Measurements from ENCODE around the gene MTUS2.

Gene MTUS2

DNA sequence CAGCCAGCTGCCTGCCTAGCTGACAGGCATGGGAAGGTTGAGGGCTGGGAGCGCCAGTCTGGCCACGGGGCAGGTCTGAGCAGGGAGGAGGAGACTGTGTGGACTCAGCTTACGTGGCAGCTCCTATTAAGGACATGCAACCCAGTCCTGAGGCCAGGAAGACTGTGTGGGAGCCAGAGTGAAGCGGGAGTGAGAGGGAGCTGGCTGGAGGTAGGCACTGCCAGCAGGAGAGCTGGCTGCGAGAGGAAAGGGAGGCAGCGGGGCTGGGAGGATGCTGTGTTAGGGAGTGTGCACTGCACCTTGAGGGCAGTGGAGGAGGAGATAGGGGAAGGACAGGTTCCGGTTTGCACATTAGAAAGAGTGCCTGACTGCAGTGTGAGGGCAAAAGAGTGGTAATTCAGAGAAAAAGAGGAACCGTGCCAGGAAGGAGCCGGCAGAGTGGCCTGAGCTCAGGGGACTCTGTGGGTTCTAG lies 676.1 kb downstream of the MTUS2 start:
- TF ChIP-seq POLR2A (IDR thresholded peaks at IDR 0.05; ENCODE audit: low read depth, low read length), result no peak
- no peak for FAIRE-seq

GRCh38 chr13:29497137-29497654 lies 677.1 kb downstream of the MTUS2 start:
- FAIRE-seq (no peak), DNase-seq (ENCODE audit: insufficient read length, low spot score) (no peak)
- TF ChIP-seq POLR2A (IDR thresholded peaks at IDR 0.05; ENCODE audit: low read depth, low read length), result no peak

More for the DNA sequence above, 676.1 kb downstream of the MTUS2 start:
- DNase-seq (ENCODE audit: insufficient read length, low spot score), result no peak

DNA sequence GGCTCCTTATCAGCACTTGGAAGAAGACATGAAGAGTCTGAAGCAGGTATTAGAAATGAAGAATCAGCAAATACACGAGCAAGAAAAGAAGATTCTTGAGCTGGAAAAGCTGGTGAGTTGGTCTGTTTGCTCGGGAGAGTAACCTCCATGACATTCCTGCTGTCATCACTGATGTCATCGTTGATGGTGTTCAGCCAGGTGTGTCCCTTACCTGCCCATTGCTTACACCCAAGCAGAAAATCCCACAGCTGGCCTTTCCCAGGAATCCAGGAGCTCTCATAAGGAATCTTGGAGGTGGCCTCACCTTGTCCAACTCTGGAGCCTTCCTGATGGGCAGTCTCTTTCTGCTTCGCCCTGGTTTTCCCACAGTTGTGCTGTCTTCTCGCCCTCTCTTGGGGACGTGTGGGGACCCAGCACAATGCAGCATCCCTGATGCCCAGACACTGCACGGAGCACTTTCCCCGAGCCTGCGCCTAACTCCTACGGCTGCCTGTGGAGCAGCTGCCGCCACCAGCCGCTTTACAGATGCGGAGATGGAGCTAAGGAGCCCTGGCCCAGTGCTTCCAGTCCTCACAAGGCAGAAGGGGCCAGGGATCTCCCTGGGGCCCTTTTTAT lies 678.4 kb downstream of the MTUS2 start:
- FAIRE-seq (no peak), DNase-seq (ENCODE audit: insufficient read length, low spot score) (no peak)
- TF ChIP-seq POLR2A (IDR thresholded peaks at IDR 0.05; ENCODE audit: low read depth, low read length), result no peak

GRCh38 chr13:29499506-29500165 lies 679.5 kb downstream of the MTUS2 start:
- FAIRE-seq (no peak), DNase-seq (ENCODE audit: insufficient read length, low spot score) (no peak)
- no peak for TF ChIP-seq POLR2A (IDR thresholded peaks at IDR 0.05; ENCODE audit: low read depth, low read length)

DNA sequence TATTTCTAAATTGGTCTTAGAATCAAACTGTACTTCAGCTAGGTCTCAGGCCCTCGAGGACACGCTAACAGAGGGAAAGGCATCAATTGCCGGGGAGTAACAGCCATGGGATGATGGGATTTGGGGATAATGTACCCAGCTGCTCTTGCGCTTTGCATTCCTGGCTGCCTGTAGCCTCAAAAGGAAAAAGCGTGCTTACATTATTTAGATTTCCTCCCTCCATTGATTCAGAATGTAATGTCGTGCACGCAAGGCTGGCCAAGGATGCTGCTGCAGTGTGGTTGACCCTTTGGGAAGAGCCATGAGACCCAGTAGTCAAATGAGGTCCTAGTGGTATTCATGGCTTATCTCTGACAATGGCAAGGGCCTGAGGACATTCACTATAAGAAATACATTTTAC lies 680.2 kb downstream of the MTUS2 start:
- no peak for TF ChIP-seq POLR2A (IDR thresholded peaks at IDR 0.05; ENCODE audit: low read depth, low read length)
- DNase-seq (ENCODE audit: insufficient read length, low spot score) (no peak), FAIRE-seq (no peak)

- TF ChIP-seq POLR2A (IDR thresholded peaks at IDR 0.05; ENCODE audit: low read depth, low read length), result no peak
- DNase-seq (ENCODE audit: insufficient read length, low spot score), result no peak
- FAIRE-seq, result no peak
Measured at GRCh38 chr13:29501674-29502073, 681.5 kb downstream of the MTUS2 start.

GRCh38 chr13:29502391-29503008 lies 682.4 kb downstream of the MTUS2 start:
- DNase-seq (ENCODE audit: insufficient read length, low spot score) (no peak), FAIRE-seq (no peak)
- no peak for TF ChIP-seq POLR2A (IDR thresholded peaks at IDR 0.05; ENCODE audit: low read depth, low read length)

DNA sequence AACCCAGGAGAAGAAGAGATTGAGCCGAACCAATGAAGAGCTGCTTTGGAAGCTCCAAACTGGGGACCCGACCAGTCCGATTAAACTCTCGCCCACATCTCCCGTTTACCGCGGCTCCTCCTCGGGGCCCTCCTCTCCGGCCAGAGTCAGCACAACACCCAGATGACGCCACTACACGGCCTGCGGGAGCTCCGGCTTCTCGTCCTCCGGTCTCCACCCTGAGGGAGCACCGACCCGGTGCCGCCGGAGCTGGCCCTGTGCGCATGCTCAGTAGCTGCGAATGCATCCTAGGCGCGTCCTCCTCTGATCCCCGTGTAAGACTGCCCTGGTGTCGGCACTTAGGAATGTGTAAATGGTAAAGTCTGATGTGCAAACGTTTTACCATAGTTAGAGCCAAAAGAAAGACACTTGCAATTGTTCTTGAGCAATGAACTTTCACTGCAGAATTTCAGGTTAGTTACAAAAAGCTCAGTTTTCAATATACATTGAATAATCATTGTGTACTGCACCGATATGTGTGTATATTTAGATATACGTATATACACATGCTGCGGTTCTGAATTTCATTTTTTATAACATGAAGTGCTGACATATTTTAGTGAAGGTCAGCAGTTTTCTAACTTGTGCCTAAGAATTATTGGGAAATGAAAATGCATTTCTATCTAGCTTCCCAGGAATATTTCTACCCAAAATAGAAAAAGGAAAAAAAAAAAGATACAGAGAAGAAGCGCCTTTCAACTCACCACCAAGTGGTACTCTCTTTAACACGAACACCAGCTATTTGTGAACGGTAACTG lies 683.1 kb downstream of the MTUS2 start:
- DNase-seq (ENCODE audit: insufficient read length, low spot score) (no peak), FAIRE-seq (no peak)
- no peak for TF ChIP-seq POLR2A (IDR thresholded peaks at IDR 0.05; ENCODE audit: low read depth, low read length)

DNA sequence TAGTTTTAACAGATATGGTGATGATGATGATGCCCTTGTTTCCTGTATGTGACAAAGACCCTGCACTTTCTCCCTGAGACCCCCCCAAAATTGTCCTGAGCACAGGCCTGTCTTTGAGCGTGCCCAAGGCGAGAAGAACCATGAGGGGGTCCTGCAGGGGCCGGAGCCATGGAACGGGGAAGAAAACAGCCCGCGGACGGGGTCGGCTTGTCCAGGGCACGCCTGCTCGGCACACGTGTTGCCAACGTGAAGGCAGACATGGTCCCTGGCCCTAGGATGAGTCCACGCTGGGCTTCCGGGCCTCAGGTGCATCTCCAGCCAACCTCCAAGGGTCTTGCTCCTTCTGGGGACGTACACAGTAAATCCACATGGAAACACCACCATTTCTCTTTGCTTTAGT lies 684.6 kb downstream of the MTUS2 start:
- DNase-seq (ENCODE audit: insufficient read length, low spot score) (no peak), FAIRE-seq (no peak)
- TF ChIP-seq POLR2A (IDR thresholded peaks at IDR 0.05; ENCODE audit: low read depth, low read length), result no peak

DNA sequence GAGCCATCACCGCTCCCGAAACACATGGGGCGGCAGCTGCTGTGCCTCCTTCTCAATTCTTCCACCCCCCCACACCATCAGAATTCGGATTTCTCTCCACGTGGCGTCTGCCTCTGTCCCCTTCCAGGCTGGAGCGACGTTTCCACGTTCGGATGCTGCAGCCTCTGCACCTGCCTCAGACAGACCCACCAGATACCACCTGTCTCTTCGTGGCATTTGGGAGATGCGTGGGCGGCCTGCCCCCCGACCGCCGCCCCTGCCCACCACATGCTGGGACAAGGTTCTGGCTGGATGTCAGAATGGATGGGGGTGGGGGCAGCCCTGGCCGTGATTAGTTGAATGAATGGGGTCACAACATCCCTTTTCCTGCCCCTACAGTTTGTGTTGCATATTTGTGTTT lies 685.4 kb downstream of the MTUS2 start:
- no peak for FAIRE-seq
- TF ChIP-seq POLR2A (IDR thresholded peaks at IDR 0.05; ENCODE audit: low read depth, low read length), result no peak
- no peak for DNase-seq (ENCODE audit: insufficient read length, low spot score)

DNA sequence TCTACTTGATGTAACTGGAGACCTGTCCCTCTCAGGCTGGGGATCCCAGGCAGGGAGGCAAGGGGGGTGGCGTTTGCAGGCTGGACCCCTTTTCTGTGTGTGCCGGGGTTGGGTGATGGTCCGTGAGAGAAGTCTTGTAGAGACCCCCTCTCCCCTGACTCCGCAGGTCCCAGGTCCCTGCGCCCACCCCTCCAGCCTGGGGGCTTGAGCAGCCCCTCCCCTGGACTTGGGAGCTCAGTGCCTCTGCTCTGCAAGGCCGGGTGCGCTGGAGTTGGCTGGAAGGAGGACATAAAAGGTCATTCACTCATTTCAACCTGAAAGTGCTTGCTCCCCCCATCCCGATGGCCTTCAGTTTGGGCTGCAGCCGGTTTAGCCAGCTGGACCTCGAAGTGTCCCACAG lies 685.8 kb downstream of the MTUS2 start:
- no peak for TF ChIP-seq POLR2A (IDR thresholded peaks at IDR 0.05; ENCODE audit: low read depth, low read length)
- DNase-seq (ENCODE audit: insufficient read length, low spot score), result no peak
- no peak for FAIRE-seq

DNA sequence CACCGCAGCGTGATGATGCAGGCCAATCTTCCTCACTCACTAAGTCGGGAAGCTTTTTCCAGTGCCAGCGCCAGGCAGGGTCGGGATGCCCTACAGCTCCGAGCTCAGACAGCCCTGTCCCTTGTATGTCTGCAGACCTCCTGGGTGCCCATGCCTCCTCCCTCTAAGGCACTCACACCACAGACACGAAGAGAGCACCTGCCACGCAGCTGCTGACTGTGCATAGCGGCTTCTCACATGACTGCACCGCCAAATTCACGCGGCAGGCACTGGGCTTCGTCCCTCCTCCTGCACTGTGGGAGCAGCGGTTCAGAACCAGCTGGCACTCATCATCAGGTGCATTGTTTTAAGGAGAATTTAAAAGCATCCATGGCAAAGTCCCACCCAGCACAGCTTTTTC lies 687.2 kb downstream of the MTUS2 start:
- no peak for DNase-seq (ENCODE audit: insufficient read length, low spot score)
- no peak for TF ChIP-seq POLR2A (IDR thresholded peaks at IDR 0.05; ENCODE audit: low read depth, low read length)
- FAIRE-seq, result no peak

DNA sequence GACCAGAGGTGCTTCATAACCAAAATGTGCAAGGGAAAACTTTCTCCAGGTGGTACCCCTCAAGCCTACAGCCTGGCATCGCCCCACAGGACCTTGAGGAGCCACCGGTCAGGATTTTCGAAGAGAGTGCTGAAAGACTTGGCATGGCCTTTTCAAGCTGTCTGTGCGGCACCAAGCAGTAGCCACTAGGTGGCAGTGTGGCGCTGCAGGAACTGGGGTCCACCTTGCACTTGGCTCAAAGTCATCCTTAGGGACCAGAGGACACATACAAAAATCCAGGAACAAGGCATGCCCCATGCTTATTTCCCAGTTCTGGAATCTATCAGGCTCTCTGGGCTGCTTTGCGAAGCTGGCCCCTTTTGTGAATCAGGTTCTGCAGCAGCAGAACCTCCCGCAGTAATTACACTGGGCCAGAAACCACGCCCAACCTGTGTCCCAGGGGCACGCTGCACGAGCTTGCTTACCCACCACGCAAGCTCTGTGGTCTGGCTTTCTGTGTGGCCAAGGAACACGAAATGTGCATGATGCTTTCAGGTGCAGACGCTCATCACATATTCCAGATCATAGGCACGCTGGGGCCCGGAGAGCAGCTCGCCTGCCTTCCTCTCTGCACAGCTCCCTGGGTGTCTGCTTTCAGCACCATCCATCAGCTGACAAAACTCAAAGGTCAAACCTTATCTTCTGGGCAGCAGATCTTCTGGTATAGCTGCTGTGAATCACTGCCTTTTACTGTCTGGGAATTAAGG lies 688.2 kb downstream of the MTUS2 start:
- DNase-seq (ENCODE audit: insufficient read length, low spot score) (peak; percentile 71), FAIRE-seq (peak; percentile 41)
- TF ChIP-seq POLR2A (IDR thresholded peaks at IDR 0.05; ENCODE audit: low read depth, low read length), result no peak
